NCI-H345 treated with DMSO at 0.1 percent for 48 hours (cell line): Measurements from ENCODE around the gene FAT1.

ENCODE experiments used
- DNase-seq: peaks from one replicate; lab custom pipeline; 2025; ENCODE audit not compliant: unreplicated experiment; lab: John Stamatoyannopoulos, UW

Gene FAT1

DNA sequence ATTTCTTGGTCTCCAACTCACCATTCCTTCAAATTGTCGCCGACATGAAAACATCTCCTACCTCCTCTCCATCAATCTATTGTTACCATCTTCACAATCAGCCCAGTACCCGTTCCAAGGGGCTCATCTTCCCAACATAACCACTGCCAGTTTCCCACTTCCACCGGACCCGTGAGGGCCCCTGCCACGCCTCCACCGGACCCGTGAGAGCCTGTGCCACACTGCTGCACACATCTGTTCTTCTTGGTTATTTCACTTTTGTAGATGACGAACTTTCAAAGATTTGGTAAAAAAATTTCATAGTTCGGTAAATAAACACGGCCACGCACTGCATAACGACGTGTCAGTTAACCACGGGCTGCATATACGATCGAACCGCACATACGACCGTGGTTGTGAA is 65.0 kb downstream of the FAT1 start:
- no peak for DNase-seq

DNA sequence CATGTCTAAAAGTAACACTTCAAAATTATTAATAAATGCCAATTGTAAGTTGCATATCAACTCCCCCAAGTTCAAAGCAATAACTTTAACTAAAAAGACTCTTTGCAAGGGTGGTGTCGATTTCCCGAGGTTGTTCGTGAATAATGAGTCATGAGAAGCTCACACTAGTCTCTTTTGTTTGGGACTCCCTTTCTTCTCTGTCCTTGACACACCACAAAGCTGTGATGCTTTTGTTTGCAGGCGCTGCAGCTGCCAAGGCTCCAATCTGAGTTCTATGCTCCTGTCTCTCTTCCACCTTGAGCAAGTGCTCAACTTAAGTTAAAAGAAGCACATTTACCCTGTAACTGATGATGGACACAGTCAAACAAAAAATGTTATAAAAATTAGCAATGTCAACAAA is 65.9 kb downstream of the FAT1 start:
- DNase-seq = peak; percentile 12

GRCh38 chr4:186653969-186654368 is 69.7 kb downstream of the FAT1 start:
- DNase-seq = no peak

GRCh38 chr4:186651624-186652023 is 72.0 kb downstream of the FAT1 start:
- DNase-seq = peak; percentile 70

GRCh38 chr4:186651181-186651603 is 72.5 kb downstream of the FAT1 start:
- DNase-seq = peak; percentile 32

GRCh38 chr4:186650401-186651180 is 73.1 kb downstream of the FAT1 start:
- no peak for DNase-seq

GRCh38 chr4:186647821-186648220 is 75.8 kb downstream of the FAT1 start:
- DNase-seq = no peak

DNA sequence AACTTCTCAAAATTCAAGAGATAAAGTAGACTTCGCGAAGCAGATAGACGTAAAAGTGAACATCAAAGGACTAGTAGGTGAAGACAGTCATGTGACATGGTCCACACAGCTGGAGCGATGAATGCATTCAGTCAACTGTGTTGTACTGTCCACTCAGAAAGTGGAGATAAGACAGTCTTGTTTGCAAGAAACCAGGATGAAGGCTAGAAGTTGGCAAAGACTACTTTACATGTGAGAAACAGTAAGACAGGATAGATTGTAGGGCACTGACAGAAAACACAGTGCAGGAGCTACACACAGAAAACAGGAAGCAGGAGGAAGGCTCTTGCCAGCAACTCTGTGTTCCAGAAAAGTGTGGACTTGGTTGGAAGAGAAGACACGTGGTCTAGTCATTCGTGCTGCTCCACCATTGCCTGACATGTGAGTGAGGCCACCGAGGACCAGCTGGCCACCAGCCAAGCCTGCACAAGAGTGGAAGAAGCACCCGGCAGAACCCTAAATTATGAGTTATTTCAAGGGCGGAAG is 78.9 kb downstream of the FAT1 start:
- no peak for DNase-seq

DNA sequence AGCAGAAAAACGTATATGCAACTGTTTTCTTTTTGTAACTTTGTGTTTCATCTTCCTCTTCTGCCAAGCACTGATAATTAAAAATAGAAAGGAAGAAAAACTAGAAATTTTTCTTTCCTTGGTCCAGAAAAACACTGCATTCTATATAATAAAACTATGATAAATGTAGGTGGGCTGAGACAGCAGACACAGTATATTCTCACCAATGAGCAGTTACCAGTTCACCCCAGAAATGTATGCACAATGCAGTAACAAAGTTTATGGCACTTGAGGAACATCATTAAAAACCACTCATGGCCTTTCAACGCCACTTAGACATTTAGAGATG is 79.4 kb downstream of the FAT1 start:
- no peak for DNase-seq

GRCh38 chr4:186643501-186644310 is 80.0 kb downstream of the FAT1 start:
- DNase-seq = no peak

- DNase-seq = no peak
These were observed 80.7 kb downstream of the FAT1 start for GRCh38 chr4:186642998-186643397.

GRCh38 chr4:186642530-186642929 is 81.1 kb downstream of the FAT1 start:
- no peak for DNase-seq

DNA sequence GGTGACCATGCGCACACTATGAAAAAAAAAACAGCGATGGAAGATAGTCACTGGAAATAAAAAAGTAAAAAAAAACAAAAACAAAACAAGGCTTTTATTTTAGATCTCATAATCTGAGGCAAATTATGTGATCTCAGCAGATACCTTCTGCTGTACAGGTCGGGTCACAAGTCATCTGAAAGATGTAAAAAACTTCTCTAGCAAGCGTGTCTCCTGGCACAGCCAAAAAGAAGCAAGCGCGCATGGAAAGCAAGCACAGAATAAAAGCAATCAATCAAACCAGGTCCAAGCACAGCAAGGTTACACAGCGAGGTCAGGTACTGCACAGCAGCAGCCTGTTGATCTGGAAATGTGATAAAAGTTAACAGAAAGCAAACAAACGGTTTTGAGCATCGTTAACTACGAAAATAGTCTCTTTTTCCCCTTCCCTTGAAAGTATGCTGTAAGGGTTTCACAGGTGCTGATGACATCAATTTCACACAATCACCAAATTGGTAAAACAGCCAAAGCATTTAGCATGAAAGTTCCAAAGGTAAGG is 89.0 kb downstream of the FAT1 start:
- DNase-seq = no peak

- DNase-seq = no peak
These were observed 89.8 kb downstream of the FAT1 start for GRCh38 chr4:186633844-186634243.

DNA sequence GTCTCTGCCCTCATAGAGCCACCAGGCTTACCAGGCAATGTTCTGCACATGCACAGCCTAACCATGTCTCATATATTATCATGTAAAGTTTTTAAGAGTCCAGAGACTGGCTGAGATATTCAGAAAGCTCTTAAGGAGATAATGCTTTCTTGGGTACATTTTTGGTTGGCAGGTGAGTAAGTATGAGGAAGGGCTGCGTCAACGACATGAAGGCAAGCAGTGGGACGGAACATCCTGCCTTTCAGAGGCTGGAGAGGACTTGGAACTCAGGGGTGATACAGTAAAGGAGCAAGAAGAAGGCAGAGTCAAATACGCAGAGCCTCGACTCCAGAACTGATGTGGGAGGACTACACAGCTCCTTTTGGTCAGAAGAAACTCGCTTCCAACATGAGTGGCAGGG is 93.5 kb downstream of the FAT1 start:
- DNase-seq = no peak

GRCh38 chr4:186628058-186628711 is 95.5 kb downstream of the FAT1 start:
- DNase-seq = no peak

- no peak for DNase-seq
These were observed 96.3 kb downstream of the FAT1 start for GRCh38 chr4:186627226-186627865.

- no peak for DNase-seq
These were observed 98.7 kb downstream of the FAT1 start for GRCh38 chr4:186624951-186625350.

DNA sequence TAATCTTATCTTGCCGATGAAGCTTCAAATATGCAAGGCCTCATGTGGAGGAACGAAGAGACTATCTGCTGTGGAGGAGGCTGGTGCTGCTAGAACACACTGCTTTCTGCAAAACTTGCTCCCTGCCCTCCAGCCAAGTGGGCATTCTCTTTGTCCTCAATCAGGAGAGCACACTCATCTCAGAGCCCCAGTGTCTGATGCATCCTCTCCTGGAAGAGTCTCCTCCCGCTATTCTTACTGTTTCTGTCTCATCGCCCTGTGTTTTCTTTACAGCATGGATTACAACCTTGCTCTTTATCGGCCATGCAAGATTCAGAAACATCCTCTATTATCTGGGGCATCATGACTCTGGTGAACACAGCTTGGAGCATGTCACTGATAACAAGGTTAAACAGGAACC is 100.1 kb downstream of the FAT1 start:
- DNase-seq = no peak

DNA sequence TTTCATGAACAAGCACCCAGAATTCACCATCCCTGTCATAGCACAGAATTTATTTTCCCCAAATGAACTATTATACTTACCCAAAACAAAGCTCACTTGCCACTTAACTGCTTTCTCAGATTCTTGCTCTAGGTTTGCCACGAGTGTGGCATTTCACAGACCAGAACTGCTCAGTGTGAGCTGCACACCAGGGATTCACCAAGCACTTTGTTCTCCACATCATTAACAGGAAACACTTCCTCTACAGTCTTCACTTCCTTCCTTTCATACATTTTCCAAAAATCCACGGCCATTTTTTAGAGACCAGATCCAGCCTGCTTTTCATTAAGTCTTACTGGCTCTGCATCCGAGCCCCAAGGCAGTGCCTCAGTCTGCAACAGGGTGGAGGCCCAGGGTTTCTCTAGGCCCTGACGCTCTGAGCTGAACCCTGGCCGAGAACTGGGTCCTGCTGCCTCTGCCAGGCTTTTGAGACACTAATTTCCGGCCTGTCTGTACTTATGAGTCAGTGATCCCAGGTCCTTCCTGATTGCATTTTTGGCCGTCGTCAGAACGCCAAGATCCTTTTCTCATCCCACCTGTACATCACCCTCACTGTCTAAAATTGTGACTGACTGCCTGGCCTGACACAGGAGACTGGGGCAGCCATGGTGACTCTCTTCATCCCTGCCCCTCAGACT is 100.7 kb downstream of the FAT1 start:
- no peak for DNase-seq
